ENCODE results near the gene FYN.

Gene FYN

DNA sequence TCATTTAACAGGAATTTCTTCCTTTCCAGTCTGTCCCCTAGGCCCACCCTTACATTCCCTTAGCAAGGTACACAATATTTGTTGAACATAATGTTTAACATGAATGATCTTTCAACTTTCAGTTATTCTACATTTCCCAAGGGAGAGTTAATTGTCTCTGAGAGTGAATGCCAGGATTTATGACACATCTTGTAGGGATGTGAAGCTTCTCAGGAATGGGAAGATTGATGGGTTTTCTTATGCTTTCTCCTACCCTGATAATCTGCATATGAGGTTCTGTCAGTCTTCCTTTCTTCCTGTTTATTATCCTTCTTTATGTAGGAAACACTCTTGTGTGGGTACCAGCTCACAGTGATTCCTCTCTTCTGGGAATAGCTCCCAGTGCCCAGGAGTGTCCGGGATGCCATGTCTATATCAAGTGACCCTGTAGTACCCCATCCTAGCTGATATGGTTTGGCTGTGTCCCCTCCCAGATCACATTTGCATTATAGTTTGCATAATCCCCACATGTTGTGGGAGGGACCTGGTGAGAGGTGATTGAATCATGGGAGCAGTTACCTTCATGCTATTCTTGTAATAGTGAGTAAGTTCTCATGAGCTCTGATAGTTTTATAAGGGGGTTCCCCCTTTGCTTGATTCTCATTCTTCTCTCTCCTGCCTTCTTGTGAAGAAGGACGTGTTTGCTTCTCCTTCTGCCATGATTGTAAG is 7.1 kb upstream of the FYN start:
- DNase-seq: no peak

DNA sequence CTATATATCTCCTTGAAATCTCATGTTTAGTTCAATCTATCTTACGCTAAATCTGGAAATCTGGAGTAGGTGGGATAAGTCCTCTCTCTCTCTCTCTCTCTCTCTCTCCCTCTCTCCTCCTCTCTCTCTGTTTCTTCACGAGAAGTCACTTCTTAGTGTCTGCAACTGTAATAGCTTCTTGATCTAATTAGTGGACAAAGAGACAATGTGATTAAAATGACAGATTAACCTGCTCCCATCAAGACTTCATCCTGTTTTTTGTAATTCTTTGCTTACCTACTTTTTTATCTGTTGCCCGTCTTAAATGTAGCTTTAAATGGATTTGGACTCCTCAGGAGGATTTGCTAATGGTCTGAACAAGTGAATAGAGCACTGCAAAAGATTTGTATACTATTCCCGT is 2.5 kb upstream of the FYN start:
- DNase-seq: no peak

DNA sequence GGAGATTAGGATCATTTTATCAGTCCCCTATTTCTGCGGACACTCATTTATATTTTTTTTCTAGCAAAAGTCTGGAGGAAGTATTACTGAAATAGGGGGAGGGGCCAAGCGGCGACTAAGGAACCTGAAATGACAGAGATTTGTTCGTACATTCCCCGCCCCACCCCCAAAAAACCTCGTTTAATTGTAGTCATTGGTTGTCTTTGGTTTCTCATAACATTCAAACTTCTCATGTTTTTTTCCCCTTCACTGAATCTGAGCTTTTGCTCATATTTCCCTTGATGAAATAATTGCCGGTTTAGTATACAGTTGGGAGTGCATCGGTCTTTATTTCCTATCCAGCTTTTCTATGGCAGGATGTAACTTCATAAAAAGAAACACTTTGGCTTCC is 768 bp upstream of the FYN start:
- peak; percentile 30 to 36 for DNase-seq

DNA sequence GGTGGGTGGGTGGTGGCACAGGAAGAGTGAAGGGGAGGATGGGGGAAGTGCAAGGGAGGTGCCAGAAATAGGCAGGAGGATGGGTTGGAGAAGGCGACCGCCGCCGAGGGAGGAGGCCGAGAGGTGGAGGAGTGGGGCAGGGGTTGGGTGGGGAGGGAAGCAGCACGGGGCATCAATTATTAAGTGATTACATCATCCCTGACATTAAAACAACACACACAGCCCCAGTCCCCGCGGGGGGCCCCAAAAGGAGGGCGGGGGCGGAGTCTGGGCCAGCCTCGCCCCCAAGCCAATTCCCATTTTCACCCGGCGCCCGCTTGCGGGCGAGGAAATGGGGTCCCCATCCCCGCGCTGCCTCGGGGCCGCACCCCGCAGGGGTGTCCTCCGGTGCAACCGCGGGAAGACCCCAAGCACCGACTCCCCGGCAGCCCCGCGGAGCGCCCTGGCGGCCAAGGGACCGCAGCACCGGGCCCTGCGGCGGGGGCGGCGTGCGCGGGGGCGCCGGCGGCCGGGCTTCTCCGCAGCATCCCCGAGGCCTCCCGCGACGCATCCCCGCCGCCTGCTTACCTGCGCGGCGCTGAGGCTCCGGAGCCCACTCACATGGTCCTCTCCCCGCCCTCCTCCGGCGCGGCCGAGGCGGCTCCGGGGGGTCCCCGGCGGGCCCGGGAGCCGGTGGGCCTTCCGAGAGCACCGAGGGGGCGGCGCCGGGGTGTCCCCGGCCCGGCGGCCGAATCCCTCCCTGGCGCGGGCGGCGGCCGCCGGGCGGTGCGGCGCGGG is 663 bp downstream of the FYN start:
- no peak for DNase-seq

DNA sequence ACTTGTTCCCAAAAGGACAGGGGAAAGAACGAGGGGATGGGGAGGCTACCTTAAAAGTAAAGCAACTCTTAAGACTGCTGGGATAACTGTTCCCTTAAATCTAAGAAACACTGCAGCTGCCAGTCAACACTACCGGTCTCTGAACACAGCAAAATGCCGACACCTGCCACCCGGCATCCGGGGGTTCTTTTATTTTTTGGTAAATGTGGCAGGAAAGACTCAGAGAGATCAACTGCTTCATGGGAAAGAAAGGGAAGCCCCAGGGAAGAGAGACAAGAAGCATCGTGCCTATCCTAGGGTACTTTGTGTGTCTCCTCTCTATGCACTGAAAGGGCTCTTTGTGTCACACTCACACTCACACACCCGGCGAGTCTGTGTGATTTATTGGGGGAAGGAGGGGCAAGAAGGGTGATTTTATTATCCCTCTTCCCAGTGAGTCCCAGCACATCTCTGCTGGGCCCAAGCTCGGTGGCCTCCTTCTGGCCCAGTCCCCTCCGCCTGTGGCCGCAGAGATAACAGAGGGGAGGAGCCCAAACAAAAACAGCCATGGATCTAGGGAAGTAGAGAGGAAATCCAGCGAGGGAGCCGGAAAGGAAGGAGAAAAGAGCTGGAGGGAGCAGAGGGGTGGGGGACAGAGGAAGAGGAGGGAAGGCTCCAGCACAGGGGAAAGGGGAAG is 1.4 kb downstream of the FYN start:
- DNase-seq: peak in 1 of 2 donors; percentile 4

DNA sequence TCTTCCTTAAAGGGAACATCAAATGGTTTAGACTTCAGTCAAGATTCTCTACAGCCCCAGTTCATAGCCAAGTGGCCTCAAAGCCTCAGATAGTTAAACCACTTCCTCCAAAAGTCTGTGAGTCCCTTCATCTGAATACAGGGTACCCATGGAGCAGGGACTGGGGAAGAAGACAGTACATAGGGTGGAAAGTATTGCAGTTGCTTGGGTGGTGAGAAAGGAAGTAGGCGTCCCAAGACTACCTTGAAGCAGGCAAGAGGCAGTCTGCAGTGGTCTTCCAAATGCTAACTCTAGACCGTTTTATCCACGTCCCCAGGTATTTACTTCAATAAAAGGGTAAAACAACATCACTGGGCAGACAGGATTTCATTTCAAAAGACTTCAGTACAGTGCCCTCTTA is 2.0 kb downstream of the FYN start:
- DNase-seq: peak in 1 of 2 donors; percentile 17

DNA sequence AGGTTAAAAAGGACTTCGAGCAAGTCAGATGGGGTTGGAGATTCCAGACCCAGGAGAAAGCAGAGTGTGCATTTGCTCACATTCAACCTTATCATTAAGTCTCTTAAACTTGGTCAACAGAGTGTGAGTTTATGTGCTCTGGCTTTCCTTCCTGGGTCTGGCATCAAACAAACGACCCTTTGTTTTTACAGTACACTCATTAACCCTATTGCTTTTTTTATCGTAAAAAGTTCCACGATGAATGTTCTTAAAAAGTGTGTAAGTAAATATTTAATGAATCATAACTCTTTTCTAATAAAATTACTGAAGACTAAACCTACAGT is 2.5 kb downstream of the FYN start:
- DNase-seq: no peak

DNA sequence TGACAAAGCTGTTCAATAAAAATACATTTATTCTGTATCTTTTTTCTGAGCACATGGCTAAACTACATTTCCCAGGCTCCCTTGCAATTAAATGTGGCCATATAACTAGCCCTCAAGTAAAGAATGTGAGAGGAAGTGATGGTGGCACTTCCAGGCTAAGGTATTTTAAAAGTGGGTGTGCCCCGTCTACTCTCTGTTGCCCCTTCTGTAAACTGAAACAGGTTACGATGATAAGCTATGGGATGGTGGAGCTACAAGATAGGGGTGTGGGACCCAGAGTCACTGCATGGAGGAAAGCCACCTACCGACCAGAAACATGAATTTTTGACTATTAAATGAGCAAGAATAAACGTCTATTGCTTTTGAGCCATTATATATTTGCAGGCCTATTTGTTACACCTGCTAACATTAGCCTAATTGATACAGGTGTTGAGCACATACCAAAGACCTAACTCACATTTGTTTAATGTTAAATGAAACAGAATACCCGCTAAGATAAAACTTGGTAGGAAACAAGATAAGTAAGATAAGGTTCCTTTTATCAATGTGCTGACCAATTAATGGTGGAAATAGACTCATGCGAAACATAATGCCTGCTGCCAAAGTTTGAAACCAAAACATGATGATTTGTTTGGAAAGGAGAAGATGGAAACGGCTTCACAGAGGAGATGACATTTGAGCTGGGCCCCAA is 3.1 kb downstream of the FYN start:
- no peak for DNase-seq

DNA sequence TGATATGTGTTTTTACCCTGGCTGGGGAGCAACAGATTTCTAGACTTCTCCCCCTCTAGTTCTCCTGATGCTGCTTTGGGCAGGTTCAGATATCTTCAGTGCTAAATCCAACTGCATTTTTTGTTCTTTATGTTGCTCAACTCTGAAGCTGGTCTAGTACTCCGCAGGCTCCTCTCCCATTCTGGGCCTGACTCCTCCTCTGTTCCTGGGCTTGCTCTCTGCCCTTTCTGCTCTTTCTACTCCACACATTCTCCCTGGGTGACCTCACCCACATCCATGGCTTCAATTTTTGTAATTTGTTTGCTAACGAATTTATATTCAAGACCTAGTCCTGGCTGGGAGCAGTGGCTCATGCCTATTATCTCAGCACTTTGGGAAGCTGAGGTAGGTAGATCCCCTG is 6.4 kb downstream of the FYN start:
- no peak for DNase-seq

DNA sequence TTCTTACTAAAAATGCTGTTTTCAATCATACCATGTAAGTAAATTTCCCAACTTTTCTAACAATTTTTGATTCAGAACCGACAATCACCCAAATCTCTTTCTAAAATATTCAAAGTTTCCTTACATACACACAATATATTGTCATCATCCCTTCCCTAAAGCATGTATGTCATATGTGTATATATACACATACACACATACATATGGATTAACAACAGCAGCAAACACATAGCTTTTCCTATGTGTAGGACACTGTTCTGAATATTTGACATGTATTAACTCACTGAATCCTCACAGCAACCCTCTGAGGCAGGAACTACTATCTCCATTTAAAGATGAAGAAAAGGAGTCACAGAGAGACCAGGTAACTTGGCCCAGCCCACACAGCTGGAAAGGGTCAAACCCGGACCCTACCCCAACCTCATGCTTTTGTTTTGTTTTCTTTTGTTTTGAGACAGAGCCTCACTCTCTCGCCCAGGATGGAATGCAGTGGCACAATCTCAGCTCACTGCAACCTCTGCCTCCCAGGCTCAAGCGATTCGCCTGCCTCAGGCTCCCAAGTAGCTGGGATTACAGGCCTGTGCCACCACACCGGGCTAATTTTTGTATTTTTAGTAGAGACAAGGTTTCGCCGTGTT is 7.2 kb downstream of the FYN start:
- no peak for DNase-seq

DNA sequence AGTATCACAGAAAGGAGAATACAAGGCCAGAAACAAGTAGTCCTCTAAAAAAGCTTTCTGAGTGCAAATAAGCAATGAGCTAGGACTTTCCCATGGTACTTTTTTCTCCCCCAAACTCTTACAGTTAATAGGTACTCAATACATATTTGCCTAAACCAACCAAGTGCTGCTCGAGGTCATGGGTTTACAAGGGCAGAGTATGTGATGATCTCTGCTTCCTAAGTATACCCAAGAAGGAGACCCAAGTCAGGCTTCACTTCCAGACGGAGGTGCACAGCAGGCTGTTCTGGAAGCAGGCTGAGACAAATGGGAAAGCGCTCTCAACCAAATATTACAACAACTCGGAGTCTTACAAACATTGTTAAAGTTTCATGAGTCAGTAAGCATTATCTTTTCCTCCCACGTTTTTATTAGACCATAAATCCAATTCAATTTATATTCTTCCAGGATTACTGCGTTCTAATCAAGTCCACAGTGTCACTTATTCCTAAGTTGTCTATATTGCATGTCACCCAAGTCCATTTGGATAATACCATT is 8.1 kb downstream of the FYN start:
- DNase-seq: no peak

DNA sequence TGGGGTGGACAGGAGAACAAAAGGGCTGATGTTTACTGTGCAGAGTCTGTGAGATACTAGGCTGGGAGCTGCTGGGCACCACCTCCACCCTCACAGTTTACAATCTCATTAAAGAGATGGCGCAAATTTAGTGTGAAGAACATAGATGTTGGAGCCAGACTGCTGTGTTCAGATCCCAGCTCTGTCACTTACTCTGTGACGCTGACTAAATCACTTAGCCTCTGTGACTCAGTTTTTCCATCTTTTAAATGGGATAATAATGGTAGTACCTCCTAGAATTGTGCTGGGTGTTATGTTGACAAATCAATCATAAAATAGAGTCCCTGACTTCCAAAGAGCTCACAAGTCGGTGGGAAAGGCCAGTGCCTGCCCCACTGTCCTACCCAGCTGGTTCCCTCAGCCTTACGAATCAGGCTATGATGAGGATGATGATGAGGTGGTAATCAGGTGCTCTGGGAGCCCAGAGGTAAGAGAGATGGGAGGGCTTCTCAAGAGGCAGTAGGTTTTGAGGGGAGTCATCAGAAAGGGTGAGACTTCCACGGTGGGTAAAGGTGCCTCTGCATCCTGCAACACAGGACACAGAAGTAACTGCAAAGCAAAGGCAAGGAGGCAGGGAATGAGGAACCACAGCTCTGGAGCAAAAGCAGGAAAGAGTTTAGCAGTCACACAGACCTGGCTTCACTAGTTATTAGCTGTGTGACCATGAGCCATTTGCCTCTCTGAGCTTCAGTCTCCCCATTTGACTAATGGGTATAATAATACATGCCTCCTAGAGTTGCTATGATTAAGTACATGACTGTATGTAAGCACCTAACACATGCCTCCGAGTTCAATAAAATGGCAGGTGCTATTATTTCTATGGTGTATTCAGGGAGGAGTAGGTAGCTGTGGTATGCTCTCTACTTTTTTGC is 8.9 kb downstream of the FYN start:
- no peak for DNase-seq

DNA sequence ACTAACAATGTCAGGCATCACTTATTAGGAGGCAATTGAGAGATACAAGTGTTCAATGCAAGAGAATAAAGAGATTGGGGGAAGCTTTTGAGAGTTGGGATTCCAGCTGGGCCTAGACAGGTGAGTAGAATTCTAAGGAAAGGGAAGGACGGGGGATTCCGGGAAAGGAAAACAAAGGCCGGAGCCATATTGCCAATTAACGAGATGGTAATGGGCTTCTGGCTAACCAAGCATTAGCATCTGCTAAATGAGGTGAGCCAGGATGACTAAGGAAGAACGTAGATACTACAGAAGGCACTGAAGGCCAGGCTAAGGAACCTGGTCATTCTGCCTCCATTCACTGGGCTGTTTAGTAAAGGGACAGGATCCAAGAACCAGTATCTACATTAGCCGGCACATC is 10.5 kb downstream of the FYN start:
- DNase-seq: no peak

DNA sequence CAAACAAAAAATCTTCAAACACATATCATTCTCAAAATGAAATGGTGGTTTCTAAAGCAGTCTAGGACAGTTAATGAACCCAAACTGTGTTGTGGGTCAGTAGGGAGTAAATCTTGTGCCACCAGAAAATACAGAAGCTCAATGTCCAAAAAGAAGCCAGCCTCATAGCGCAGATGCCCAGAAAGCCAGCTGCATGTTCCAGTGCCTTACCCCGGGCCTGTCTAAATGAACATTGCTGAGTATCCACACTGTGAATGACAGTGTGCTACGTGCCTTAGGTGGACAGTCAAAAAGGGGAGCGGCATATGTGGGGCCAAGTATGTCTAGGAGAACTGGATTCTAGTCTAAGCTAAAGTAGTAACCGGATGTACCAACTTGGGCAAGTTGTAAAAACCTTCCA is 10.9 kb downstream of the FYN start:
- no peak for DNase-seq

DNA sequence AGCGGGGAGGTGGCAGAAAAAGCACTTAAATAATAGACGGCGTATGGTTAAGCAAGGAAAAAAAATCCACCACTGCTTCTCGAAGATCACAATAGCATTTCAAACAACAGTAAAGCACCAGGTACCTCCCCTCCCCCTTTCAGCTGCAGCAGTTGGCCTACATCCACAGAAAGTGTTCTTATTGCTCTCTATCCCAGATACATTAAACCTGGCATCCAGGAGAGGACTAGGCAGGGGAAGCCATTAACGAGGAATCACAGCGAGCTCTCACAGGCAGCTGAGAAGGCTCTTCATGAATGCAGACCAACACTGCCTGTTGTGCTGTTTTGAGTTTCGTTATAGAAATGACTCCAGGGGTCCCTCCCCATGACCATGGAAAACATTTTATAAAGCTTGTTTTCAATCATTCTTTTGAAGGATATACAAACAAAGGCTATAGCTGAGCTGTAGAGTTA is 11.8 kb downstream of the FYN start:
- DNase-seq: no peak

DNA sequence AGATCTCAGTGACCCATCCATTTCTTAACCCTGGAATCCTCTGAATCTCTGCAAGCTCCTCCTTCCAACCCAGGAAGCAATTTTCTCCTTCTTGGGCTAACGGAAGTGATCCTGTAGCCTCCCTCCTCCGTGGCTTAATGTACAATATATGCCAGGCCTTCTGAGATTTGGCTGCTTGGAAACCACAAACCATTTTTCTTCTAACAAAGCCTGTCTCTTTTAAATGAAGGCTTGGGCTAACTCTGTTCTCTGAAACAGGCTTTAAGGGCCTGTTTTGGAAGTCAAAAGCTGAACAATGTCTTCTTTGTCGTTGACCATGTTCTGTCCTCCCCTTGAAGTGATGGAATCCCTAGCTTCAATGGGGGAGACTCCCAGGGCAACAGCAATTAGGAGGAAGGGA is 14.9 kb downstream of the FYN start:
- DNase-seq: no peak

DNA sequence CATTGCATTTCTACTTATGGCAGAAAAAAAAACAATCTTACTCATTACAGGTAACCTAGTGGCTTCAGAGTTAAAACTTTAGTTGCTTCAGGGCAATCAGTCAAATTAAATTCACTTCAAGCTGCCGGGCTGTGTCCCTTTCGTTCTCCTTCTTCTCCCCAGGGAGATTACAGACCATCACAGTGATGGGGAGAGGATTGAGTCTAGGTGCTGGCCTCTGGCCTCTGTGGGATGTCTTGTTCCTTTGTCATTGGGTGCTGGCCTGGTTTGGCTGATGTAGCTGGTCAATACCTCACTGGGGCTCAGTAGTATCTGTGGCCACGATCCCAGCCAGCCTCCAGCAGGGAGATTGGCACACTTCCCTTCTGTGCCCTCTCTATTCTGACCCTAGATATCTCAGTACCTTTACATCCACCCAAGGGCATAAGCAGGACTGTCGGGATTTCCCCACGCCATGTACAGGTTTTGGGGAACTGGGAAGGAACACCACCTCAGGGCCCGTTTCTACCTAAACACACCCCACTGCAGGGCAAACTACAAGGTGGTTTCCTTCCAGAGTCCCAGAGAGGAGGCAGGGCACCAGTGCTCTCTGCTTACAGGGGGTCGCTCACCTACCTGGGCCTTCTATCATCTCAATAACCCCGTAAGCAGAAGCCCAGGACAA is 15.4 kb downstream of the FYN start:
- DNase-seq: no peak

DNA sequence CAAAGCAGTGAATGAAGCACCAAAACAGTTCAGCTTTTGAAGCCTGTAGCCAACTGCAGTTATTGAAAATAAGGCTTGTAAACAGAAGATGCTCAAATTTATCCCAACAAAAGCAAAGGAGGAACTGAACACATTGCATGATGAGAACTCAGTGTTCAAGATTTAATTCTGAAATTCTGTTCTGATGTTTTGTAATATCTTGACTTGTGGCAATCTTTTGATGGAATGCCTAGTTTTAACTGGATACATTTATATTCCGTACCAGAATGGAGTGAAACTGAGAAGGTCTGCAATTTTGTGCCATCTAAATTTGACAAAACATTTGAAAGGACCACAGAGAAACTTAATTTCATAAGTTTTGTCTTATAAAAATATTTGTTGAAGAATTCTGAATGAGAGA is 17.5 kb downstream of the FYN start:
- peak in 1 of 2 donors; percentile 60 for DNase-seq

DNA sequence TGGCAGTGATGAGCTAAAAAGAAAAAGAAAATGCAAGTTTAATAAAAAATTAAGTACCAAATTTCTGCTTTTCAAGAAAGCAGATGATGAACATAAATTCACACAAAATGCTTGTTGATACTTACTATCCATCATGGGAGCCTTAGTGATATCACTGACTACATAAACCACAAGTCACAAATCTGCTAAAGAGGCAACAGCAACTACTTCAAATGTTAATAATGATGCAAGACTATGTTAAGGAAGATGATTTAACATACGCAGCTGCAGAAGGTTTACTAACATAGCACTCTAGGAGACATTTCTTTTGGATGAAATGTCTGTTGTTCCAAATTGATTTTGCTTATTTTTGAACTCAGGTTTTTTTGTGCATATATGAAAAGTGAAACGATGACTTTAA is 18.6 kb downstream of the FYN start:
- DNase-seq: peak in 1 of 2 donors; percentile 54

DNA sequence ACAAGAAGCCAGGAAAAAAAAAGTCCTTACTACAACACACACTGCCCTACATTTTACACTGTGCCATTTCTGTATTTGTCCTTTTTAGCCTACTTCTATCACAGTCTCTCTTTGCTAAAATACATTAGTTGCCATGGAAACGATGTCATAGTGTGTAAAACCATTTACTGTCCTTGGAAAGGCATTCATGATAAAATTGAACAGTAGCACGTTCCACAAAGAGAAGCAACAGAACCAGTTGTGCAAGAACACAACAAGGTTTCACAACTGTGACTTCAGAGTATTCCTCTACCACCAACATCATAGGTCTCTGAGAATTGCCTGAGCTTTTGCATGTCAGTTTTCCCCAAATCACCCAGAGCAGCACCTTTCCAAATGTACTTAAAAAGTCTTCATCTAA is 20.5 kb downstream of the FYN start:
- DNase-seq: peak; percentile 61 to 67
